HepG2 (cell line): Measurements from ENCODE around the gene RIPK1.
A peak's percentile ranks its signal among the peaks of the same experiment; 100 is the strongest.

ENCODE experiments used
- ARHGAP35 ChIP-seq: sonication (generic); formaldehyde crosslinking; IDR thresholded peaks from 2 replicates; pipeline ENCODE4 v1.9.0; 2022; ENCODE audit warnings: mild to moderate bottlenecking, inconsistent platforms, moderate library complexity, missing genetic modification reagents, borderline replicate concordance
- ARNTL ChIP-seq: sonication (generic); formaldehyde crosslinking; IDR thresholded peaks from 2 replicates; pipeline ENCODE4 v1.4.0; 2020; ENCODE audit warnings: mild to moderate bottlenecking, missing genetic modification reagents
- FOXP1 ChIP-seq, 2 experiments: fragments of 450-650 bp in 1 of 2; IDR thresholded peaks; 2 replicates each; pipeline ENCODE4 v1.6.1; 2017 to 2018; ENCODE audit warnings: antibody characterized with exemption in 1 of 2
- NCOR1 ChIP-seq: fragments of 200-600 bp; sonication (generic); IDR thresholded peaks from 2 replicates; pipeline ENCODE4 v1.7.0; 2017; ENCODE audit warnings: antibody characterized with exemption, low read length, borderline replicate concordance
- SMAD1 ChIP-seq: sonication (generic); formaldehyde crosslinking; IDR thresholded peaks from 2 replicates; pipeline ENCODE4 v1.4.0; 2020; ENCODE audit warnings: missing genetic modification reagents, low read depth, mild to moderate bottlenecking, borderline replicate concordance
- ZNF496 ChIP-seq: sonication (generic); formaldehyde crosslinking; IDR thresholded peaks from 2 replicates; pipeline ENCODE4 v1.8.1; 2023; ENCODE audit warnings: mild to moderate bottlenecking, moderate library complexity, missing genetic modification reagents; ENCODE audit not compliant: insufficient replicate concordance
- ZNF550 ChIP-seq: sonication (generic); formaldehyde crosslinking; IDR thresholded peaks from 2 replicates; pipeline ENCODE4 v1.4.0; 2020; ENCODE audit warnings: mild to moderate bottlenecking, missing genetic modification reagents, borderline replicate concordance
- ZNF597 ChIP-seq: sonication (generic); formaldehyde crosslinking; IDR thresholded peaks from 2 replicates; pipeline ENCODE4 v1.5.0; 2020; ENCODE audit warnings: missing genetic modification reagents
- ZNF605 ChIP-seq: sonication (generic); formaldehyde crosslinking; IDR thresholded peaks from 2 replicates; pipeline ENCODE4 v1.8.0; 2022; ENCODE audit warnings: mild to moderate bottlenecking, missing genetic modification reagents
- TF ChIP-seq, protein P1 (sequence below), 2 experiments: sonication (generic) in 1 of 2; formaldehyde crosslinking in 1 of 2; IDR thresholded peaks; 2 replicates each; pipeline versions ENCODE4 v1.4.0 to v1.6.1; 2018 to 2020; ENCODE audit warnings: missing genetic modification reagents in 2 of 2, borderline replicate concordance in 1 of 2, low read depth in 1 of 2, mild to moderate bottlenecking in 1 of 2, missing biosample characterization in 1 of 2

DNA sequence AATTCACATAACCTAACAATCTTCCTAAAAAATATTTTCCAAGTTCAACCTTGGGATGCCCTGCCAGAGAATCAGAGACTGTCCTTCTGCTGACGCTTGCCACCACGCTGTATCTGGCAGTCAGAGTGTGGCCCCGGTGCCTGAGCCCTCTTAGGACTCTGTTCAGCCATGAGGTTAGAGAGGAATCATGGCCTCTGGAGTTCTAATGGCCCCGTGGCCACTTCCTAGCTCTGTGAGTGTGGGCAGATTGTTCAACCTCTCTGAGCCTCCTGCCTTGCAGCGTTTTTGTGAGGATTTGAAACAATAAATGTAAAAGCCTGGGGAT lies 52.4 kb downstream of the RIPK1 start:
- TF ChIP-seq, protein P1, sequence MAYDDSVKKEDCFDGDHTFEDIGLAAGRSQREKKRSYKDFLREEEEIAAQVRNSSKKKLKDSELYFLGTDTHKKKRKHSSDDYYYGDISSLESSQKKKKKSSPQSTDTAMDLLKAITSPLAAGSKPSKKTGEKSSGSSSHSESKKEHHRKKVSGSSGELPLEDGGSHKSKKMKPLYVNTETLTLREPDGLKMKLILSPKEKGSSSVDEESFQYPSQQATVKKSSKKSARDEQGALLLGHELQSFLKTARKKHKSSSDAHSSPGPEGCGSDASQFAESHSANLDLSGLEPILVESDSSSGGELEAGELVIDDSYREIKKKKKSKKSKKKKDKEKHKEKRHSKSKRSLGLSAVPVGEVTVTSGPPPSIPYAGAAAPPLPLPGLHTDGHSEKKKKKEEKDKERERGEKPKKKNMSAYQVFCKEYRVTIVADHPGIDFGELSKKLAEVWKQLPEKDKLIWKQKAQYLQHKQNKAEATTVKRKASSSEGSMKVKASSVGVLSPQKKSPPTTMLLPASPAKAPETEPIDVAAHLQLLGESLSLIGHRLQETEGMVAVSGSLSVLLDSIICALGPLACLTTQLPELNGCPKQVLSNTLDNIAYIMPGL (CRISPR knock-in tag; IDR thresholded peaks at IDR 0.05; ENCODE audit: borderline replicate concordance in 1 of 2, low read depth in 1 of 2): no peak
- TF ChIP-seq SMAD1: no peak
- TF ChIP-seq ZNF496: no peak
- no peak for TF ChIP-seq ZNF605 (CRISPR knock-in tag)
- no peak for TF ChIP-seq ARNTL
- TF ChIP-seq ZNF550 (CRISPR knock-in tag): no peak
- TF ChIP-seq ZNF597 (CRISPR knock-in tag): no peak
- no peak for TF ChIP-seq FOXP1 (IDR thresholded peaks at IDR 0.05)
- TF ChIP-seq FOXP1 (CRISPR knock-in tag; IDR thresholded peaks at IDR 0.05): no peak
- TF ChIP-seq NCOR1: peak; percentile 74
- no peak for TF ChIP-seq ARHGAP35
